HepG2 (cell line): Measurements from ENCODE around the gene HDHD3. TPM values are rescaled to one million over a fixed set of nuclear protein-coding genes. Genes with fewer than 3 reads are reported as not detected.

Experiments used
- AGO2 ChIP-seq: fragments of 200-400 bp; formaldehyde crosslinking; optimal IDR thresholded peaks from 2 replicates; pipeline ENCODE3; 2017; ENCODE audit warnings: mild to moderate bottlenecking, low read depth, low read length, moderate library complexity
- CHD4 ChIP-seq: fragments of 200-600 bp; sonication (generic); IDR thresholded peaks from 2 replicates; pipeline ENCODE4 v1.7.0; 2017; ENCODE audit warnings: mild to moderate bottlenecking, low read length, borderline replicate concordance
- DMAP1 ChIP-seq: IDR thresholded peaks from 2 replicates; pipeline ENCODE4 v1.6.1; 2016
- EED ChIP-seq: sonication (generic); formaldehyde crosslinking; IDR thresholded peaks from 2 replicates; pipeline ENCODE4 v1.5.0; 2020; ENCODE audit warnings: mild to moderate bottlenecking, missing genetic modification reagents
- GLMP ChIP-seq: sonication (generic); formaldehyde crosslinking; IDR thresholded peaks from 2 replicates; pipeline ENCODE4 v1.9.0; 2021; ENCODE audit warnings: missing genetic modification reagents, mild to moderate bottlenecking, borderline replicate concordance
- GTF2F1 ChIP-seq: fragments of 150-350 bp; IDR thresholded peaks from 2 replicates; pipeline ENCODE4 v1.6.1; 2014; ENCODE audit warnings: low read length
- HIC2 ChIP-seq: sonication (generic); formaldehyde crosslinking; IDR thresholded peaks from 2 replicates; pipeline ENCODE4 v1.9.0; 2022; ENCODE audit warnings: low read depth, missing genetic modification reagents
- KLF11 ChIP-seq: IDR thresholded peaks from 2 replicates; pipeline ENCODE4 v1.6.1; 2016; ENCODE audit warnings: missing compliant biosample characterization
- NR1H2 ChIP-seq: sonication (generic); formaldehyde crosslinking; IDR thresholded peaks from 2 replicates; pipeline ENCODE4 v1.8.1; 2022; ENCODE audit warnings: low read depth, missing genetic modification reagents, borderline replicate concordance
- RAD51 ChIP-seq: fragments of 450-650 bp; IDR thresholded peaks from 2 replicates; pipeline ENCODE4 v1.6.1; 2016; ENCODE audit warnings: borderline replicate concordance
- RORA ChIP-seq: sonication (generic); formaldehyde crosslinking; IDR thresholded peaks from 2 replicates; pipeline ENCODE4 v1.5.0; 2020; ENCODE audit warnings: mild to moderate bottlenecking, missing genetic modification reagents, moderate library complexity
- SMYD3 ChIP-seq: sonication (generic); formaldehyde crosslinking; IDR thresholded peaks from 2 replicates; pipeline ENCODE4 v1.8.1; 2023; ENCODE audit warnings: mild to moderate bottlenecking, missing genetic modification reagents
- ZC3H13 ChIP-seq: sonication (generic); formaldehyde crosslinking; IDR thresholded peaks from 2 replicates; pipeline ENCODE4 v1.8.1; 2023; ENCODE audit warnings: mild to moderate bottlenecking, missing genetic modification reagents, moderate library complexity
- ZEB1 ChIP-seq: IDR thresholded peaks from 2 replicates; pipeline ENCODE4 v1.6.1; 2012; ENCODE audit warnings: mild to moderate bottlenecking, low read depth, inconsistent platforms; ENCODE audit not compliant: insufficient replicate concordance
- ZKSCAN1 ChIP-seq: fragments of 150-350 bp; IDR thresholded peaks from 2 replicates; pipeline ENCODE4 v1.6.1; 2014; ENCODE audit warnings: low read length
- ZNF335 ChIP-seq: sonication (generic); formaldehyde crosslinking; IDR thresholded peaks from 2 replicates; pipeline ENCODE4 v1.4.0; 2020; ENCODE audit warnings: missing genetic modification reagents
- ZNF354B ChIP-seq: sonication (generic); formaldehyde crosslinking; IDR thresholded peaks from 2 replicates; pipeline ENCODE4 v1.8.0; 2022; ENCODE audit warnings: mild to moderate bottlenecking, missing genetic modification reagents
- ZNF468 ChIP-seq: sonication (generic); formaldehyde crosslinking; IDR thresholded peaks from 2 replicates; pipeline ENCODE4 v1.8.0; 2022; ENCODE audit warnings: mild to moderate bottlenecking, moderate library complexity, missing genetic modification reagents
- ZNF530 ChIP-seq: sonication (generic); formaldehyde crosslinking; IDR thresholded peaks from 2 replicates; pipeline ENCODE4 v1.5.0; 2020; ENCODE audit warnings: low read depth, mild to moderate bottlenecking, missing genetic modification reagents
- ZNF543 ChIP-seq: sonication (generic); formaldehyde crosslinking; IDR thresholded peaks from 2 replicates; pipeline ENCODE4 v1.4.0; 2020; ENCODE audit warnings: mild to moderate bottlenecking, missing genetic modification reagents
- ZNF781 ChIP-seq: sonication (generic); formaldehyde crosslinking; IDR thresholded peaks from 2 replicates; pipeline ENCODE4 v1.5.1; 2020; ENCODE audit warnings: borderline replicate concordance, mild to moderate bottlenecking, missing genetic modification reagents; ENCODE audit errors: not compliant biosample characterization
- ZNF883 ChIP-seq: sonication (generic); formaldehyde crosslinking; IDR thresholded peaks from 2 replicates; pipeline ENCODE4 v1.5.1; 2020; ENCODE audit warnings: mild to moderate bottlenecking, missing genetic modification reagents; ENCODE audit errors: not compliant biosample characterization
- polyA plus RNA-seq, 8 experiments: library from polyadenylated mRNA; depleted of rRNA in 3 of 8; stranded (reverse) in 7 of 8; unstranded in 1 of 8; fragments of >200 nt; fragmentation: Illumina TruSeq in 4 of 8; extraction: Trizol in 4 of 8; gene quantifications; 2 replicates each; pipeline versions ENCODE4 v1.2.1 to v1.2.3, GENCODE V29; 2011 to 2016; ENCODE audit warnings: low read depth in 4 of 8, missing spikeins in 1 of 8, mixed read lengths in 1 of 8; ENCODE audit not compliant: insufficient read depth in 1 of 8
- total RNA-seq, 5 experiments: library from RNA; depleted of rRNA; stranded (reverse); fragments of >200 nt; fragmentation: Illumina TruSeq; extraction: Trizol; gene quantifications; 2 replicates each; pipeline ENCODE4 v1.2.3, GENCODE V29; 2016; ENCODE audit warnings: low read depth in 1 of 5
- TF ChIP-seq, protein P1 (sequence below): sonication (generic); formaldehyde crosslinking; IDR thresholded peaks from 2 replicates; pipeline ENCODE4 v1.4.0; 2020; ENCODE audit warnings: missing genetic modification reagents
- TF ChIP-seq, protein P2 (sequence below), 2 experiments: sonication (generic) in 1 of 2; formaldehyde crosslinking in 1 of 2; IDR thresholded peaks; 2 replicates each; pipeline versions ENCODE4 v1.4.0 to v1.6.1; 2016 to 2020; ENCODE audit warnings: borderline replicate concordance in 1 of 2, low read depth in 1 of 2, mild to moderate bottlenecking in 1 of 2, missing genetic modification reagents in 1 of 2

The HDHD3 gene
- total and polyA plus RNA-seq, 2 of the 13 experiments (the other 11 are each of a cell fraction or from before 2014, with no cell fraction given) = 23.1 to 38.5 TPM

DNA sequence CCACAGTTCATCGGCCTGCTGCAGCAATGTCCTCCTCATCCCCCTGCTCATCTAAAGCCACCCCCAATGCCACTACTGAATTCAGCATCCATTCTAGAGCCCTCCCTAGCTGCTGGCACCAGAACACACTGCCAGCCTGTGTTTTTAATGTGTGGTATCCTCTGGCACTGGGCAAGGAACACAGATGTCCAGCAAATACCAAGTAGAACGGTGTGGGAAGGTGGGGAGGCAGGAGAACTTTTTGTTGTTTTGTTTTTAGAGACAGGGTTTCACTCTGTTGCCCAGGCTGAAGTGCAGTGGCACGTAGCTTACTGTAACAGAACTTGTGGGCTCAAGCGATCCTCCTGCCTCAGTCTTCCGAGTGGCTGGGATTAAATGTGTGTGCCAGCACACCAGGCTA, 4.7 kb downstream of the HDHD3 start (continued):
- TF ChIP-seq, protein P1, sequence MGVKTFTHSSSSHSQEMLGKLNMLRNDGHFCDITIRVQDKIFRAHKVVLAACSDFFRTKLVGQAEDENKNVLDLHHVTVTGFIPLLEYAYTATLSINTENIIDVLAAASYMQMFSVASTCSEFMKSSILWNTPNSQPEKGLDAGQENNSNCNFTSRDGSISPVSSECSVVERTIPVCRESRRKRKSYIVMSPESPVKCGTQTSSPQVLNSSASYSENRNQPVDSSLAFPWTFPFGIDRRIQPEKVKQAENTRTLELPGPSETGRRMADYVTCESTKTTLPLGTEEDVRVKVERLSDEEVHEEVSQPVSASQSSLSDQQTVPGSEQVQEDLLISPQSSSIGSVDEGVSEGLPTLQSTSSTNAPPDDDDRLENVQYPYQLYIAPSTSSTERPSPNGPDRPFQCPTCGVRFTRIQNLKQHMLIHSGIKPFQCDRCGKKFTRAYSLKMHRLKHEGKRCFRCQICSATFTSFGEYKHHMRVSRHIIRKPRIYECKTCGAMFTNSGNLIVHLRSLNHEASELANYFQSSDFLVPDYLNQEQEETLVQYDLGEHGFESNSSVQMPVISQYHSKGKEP (CRISPR knock-in tag) = no peak
- TF ChIP-seq, protein P2, sequence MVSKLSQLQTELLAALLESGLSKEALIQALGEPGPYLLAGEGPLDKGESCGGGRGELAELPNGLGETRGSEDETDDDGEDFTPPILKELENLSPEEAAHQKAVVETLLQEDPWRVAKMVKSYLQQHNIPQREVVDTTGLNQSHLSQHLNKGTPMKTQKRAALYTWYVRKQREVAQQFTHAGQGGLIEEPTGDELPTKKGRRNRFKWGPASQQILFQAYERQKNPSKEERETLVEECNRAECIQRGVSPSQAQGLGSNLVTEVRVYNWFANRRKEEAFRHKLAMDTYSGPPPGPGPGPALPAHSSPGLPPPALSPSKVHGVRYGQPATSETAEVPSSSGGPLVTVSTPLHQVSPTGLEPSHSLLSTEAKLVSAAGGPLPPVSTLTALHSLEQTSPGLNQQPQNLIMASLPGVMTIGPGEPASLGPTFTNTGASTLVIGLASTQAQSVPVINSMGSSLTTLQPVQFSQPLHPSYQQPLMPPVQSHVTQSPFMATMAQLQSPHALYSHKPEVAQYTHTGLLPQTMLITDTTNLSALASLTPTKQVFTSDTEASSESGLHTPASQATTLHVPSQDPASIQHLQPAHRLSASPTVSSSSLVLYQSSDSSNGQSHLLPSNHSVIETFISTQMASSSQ (IDR thresholded peaks at IDR 0.05; ENCODE audit: low read depth) = no peak
- TF ChIP-seq, protein P2 (CRISPR knock-in tag; IDR thresholded peaks at IDR 0.05; ENCODE audit: borderline replicate concordance) = no peak
- no peak for TF ChIP-seq HIC2 (CRISPR knock-in tag)
- no peak for TF ChIP-seq GTF2F1
- TF ChIP-seq ZNF354B (CRISPR knock-in tag) = 0 out of 2 replicates have a peak, but pooled peaks have one; percentile 17
- TF ChIP-seq AGO2 = peak; percentile 23
- TF ChIP-seq ZC3H13 (CRISPR knock-in tag) = peak; percentile 71
- TF ChIP-seq RAD51 = no peak
- TF ChIP-seq SMYD3 (CRISPR knock-in tag) = no peak
- TF ChIP-seq ZKSCAN1 = no peak
- no peak for TF ChIP-seq ZNF530
- no peak for TF ChIP-seq ZEB1
- no peak for TF ChIP-seq CHD4
- TF ChIP-seq ZNF335 (CRISPR knock-in tag) = no peak
- no peak for TF ChIP-seq GLMP (CRISPR knock-in tag)
- TF ChIP-seq ZNF543 (CRISPR knock-in tag) = no peak
- TF ChIP-seq ZNF883 = no peak
- no peak for TF ChIP-seq NR1H2 (CRISPR knock-in tag)
- TF ChIP-seq ZNF781 (CRISPR knock-in tag) = no peak
- TF ChIP-seq DMAP1 (CRISPR knock-in tag) = no peak
- TF ChIP-seq ZNF468 (CRISPR knock-in tag) = no peak
- no peak for TF ChIP-seq KLF11 (CRISPR knock-in tag)
- no peak for TF ChIP-seq RORA
- no peak for TF ChIP-seq EED (CRISPR knock-in tag)
